T-helper 1 cell treated with Interleukin-12 subunit alpha and Interleukin-12 subunit beta and Interleukin-4 antibody, amounts not matched to agents 30 μg/mL and 1 μg/mL, for 36 hours (primary cell): Measurements from ENCODE around the gene NGF.

Experiments
- H3K27ac Mint-ChIP-seq: one replicate; pipeline ENCODE4 v1.8.0; 2021; ENCODE audit warnings: mild to moderate bottlenecking, mixed read lengths
- H3K27me3 Mint-ChIP-seq: one replicate; pipeline ENCODE4 v1.8.0; 2021; ENCODE audit warnings: low read depth, mixed read lengths
- H3K36me3 Mint-ChIP-seq: one replicate; pipeline ENCODE4 v1.8.0; 2021; ENCODE audit warnings: low read depth, mixed read lengths
- H3K4me1 Mint-ChIP-seq: one replicate; pipeline ENCODE4 v1.8.0; 2021; ENCODE audit warnings: low read depth, mixed read lengths
- H3K4me3 Mint-ChIP-seq: one replicate; pipeline ENCODE4 v1.8.0; 2021; ENCODE audit warnings: mild to moderate bottlenecking, moderate library complexity, mixed read lengths
- H3K9me3 Mint-ChIP-seq: one replicate; pipeline ENCODE4 v1.8.0; 2021; ENCODE audit warnings: mixed read lengths

The NGF gene

GRCh38 chr1:115308969-115309368 is 29.1 kb downstream of the NGF start:
- H3K27ac Mint-ChIP-seq = no peak overlapping the region
- no peaks in the 10 kb centered on the region for H3K27me3 Mint-ChIP-seq
- H3K36me3 Mint-ChIP-seq = no peaks in the 10 kb centered on the region
- H3K4me3 Mint-ChIP-seq = no peak overlapping the region
- H3K9me3 Mint-ChIP-seq = no peaks in the 10 kb centered on the region
- no peaks in the 10 kb centered on the region for H3K4me1 Mint-ChIP-seq

DNA sequence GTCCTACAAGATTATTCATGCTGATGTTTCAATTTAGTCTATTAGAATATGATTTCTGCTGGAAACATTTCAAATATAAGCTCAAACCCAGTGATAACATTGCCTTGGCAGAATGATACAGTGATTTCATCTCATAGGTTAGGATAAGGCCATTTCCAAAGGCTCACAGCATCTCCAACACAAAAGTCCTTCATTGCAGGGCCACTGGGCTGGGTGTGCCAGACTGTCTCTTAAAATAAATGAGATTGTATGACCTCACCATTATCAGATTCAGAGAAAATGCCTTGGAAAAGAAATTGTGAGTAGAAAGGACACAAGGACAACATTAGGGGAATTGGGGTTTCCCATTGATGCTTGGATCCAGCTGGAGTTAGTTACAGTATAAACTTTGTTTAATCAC is 30.4 kb downstream of the NGF start:
- H3K27me3 Mint-ChIP-seq = no peaks in the 10 kb centered on the region
- no peaks in the 10 kb centered on the region for H3K9me3 Mint-ChIP-seq
- no peak overlapping the region for H3K4me3 Mint-ChIP-seq
- no peaks in the 10 kb centered on the region for H3K36me3 Mint-ChIP-seq
- no peaks in the 10 kb centered on the region for H3K4me1 Mint-ChIP-seq
- no peak overlapping the region for H3K27ac Mint-ChIP-seq

DNA sequence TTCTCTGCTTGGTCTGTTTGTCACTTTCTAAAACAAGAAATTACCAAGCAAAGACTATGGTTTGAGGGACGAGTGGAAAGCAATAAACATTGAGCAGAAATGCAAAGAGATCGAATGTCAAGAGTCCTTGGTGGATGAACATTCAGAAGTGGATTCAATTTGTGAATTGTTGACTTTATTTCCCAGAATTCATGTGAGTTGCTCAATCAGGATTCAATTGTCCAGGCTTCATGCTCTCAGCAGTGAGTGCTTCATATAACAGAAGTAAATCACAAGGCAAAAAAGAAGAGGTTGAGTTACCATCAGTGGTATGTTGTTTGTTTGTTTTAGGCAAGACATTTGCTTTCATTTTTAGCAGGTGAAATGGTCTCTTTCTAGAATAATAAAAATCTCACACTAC is 31.9 kb downstream of the NGF start:
- Mint-ChIP-seq H3K36me3 (no peaks in the 10 kb centered on the region), H3K4me1 (no peaks in the 10 kb centered on the region), H3K4me3 (no peak overlapping the region), H3K27me3 (no peaks in the 10 kb centered on the region), H3K9me3 (no peaks in the 10 kb centered on the region), H3K27ac (no peak overlapping the region)

- Mint-ChIP-seq H3K9me3 (no peaks in the 10 kb centered on the region), H3K4me3 (no peak overlapping the region), H3K4me1 (no peaks in the 10 kb centered on the region), H3K27me3 (no peaks in the 10 kb centered on the region), H3K36me3 (no peaks in the 10 kb centered on the region), H3K27ac (no peak overlapping the region)
These were observed 34.7 kb downstream of the NGF start for GRCh38 chr1:115303364-115303763.

GRCh38 chr1:115302390-115302961 is 35.6 kb downstream of the NGF start:
- H3K36me3 Mint-ChIP-seq = no peaks in the 10 kb centered on the region

DNA sequence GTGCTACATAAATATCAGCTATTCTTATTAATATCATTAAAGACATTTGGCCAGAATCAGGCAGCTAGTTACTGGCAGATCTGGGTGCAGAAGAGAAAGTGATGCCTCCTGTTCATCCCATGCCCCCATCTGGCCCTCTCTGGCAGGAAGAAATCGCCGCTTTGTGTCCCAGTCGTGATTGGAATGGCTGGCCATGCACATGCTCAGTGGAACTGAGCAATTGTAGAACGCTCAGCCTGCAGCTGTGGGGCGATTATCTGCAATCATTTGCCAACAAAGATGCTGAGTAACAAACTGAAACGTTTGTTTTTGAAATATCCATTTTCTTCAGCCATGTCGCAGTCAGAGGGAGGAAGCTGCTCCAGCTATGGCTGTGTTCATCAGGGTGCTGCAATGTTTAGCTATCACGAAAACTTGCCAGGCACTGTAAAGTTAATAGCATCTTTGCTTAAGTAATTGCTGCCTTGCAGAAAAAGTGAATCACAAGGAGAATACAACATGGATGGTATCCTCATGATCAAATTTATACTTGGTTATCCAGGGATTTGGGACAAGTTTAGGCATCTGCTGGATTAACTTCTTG is 36.5 kb downstream of the NGF start:
- Mint-ChIP-seq H3K27ac (no peak overlapping the region), H3K4me1 (no peaks in the 10 kb centered on the region), H3K36me3 (no peaks in the 10 kb centered on the region), H3K9me3 (no peaks in the 10 kb centered on the region), H3K4me3 (no peak overlapping the region), H3K27me3 (no peaks in the 10 kb centered on the region)

More at GRCh38 chr1:115302390-115302961, 35.6 kb downstream of the NGF start:
- no peaks in the 10 kb centered on the region for H3K27me3 Mint-ChIP-seq
- no peak overlapping the region for H3K4me3 Mint-ChIP-seq
- no peaks in the 10 kb centered on the region for H3K4me1 Mint-ChIP-seq
- H3K9me3 Mint-ChIP-seq = no peaks in the 10 kb centered on the region
- H3K27ac Mint-ChIP-seq = no peak overlapping the region

DNA sequence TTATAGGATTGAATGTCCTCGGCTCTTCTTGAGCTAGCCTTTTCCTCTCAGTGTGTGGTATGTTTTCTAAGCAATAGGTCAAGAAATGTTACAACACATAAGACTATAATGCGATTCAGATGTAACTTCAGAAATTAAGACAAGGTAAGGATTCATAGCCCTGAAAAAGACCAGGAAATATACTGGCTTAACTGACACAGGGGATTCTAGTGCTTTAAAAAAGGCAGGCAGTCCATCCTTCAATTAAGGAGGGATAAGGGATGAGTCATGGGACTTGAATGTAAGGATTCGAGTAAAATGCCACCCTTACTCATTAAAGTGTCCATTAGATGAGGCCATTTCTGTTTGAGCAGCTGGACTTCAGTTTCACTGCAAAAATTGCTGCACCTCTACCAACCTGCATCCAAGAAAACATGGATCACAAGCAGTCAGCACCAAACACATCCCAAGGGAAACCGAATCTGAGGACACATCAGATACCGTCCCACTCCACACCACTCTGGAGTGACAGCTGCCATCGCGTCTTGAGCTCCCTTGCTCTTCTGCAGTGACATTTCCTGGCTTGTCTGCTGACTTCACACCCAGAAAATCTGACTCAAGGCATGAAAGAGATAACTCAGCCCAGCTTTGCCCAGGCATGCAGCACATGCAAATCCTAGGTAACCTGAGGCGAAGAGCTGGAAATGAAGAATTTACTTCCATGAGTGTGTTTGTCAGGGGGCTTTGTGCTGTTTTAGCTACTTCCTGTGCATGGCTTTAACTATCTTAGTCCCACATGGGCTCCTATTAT is 37.8 kb downstream of the NGF start:
- Mint-ChIP-seq H3K27ac (no peak overlapping the region), H3K4me3 (no peak overlapping the region), H3K27me3 (peaks cover 3% of the 10 kb centered on the region), H3K36me3 (no peaks in the 10 kb centered on the region), H3K9me3 (no peaks in the 10 kb centered on the region), H3K4me1 (no peaks in the 10 kb centered on the region)

- H3K4me1 Mint-ChIP-seq = no peaks in the 10 kb centered on the region
- H3K27me3 Mint-ChIP-seq = peaks cover 3% of the 10 kb centered on the region
- no peaks in the 10 kb centered on the region for H3K9me3 Mint-ChIP-seq
- H3K36me3 Mint-ChIP-seq = no peaks in the 10 kb centered on the region
- no peak overlapping the region for H3K27ac Mint-ChIP-seq
- no peak overlapping the region for H3K4me3 Mint-ChIP-seq
These were observed 38.8 kb downstream of the NGF start for GRCh38 chr1:115299266-115299665.

DNA sequence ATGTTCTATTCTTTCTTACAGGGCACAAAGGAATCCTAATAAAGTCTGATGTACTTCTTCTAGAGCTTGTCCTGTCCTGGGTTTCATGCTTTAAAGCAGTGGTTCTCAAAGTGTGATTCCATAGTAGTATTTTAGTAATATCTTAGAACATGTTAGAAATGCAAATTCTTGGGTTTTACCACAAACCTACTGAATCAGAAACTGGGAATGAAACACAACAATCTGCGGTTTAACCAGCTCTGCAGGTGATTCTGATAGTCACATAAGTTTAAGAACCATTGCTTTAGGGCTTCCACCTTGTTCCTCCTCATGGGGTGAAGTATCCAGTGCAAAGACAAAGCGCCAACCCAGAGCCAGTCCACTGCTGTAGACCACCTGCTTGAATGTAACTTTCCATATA is 41.1 kb downstream of the NGF start:
- Mint-ChIP-seq H3K9me3 (no peaks in the 10 kb centered on the region), H3K4me1 (no peaks in the 10 kb centered on the region), H3K36me3 (no peaks in the 10 kb centered on the region), H3K27ac (no peak overlapping the region), H3K27me3 (peaks cover 3% of the 10 kb centered on the region), H3K4me3 (no peak overlapping the region)

DNA sequence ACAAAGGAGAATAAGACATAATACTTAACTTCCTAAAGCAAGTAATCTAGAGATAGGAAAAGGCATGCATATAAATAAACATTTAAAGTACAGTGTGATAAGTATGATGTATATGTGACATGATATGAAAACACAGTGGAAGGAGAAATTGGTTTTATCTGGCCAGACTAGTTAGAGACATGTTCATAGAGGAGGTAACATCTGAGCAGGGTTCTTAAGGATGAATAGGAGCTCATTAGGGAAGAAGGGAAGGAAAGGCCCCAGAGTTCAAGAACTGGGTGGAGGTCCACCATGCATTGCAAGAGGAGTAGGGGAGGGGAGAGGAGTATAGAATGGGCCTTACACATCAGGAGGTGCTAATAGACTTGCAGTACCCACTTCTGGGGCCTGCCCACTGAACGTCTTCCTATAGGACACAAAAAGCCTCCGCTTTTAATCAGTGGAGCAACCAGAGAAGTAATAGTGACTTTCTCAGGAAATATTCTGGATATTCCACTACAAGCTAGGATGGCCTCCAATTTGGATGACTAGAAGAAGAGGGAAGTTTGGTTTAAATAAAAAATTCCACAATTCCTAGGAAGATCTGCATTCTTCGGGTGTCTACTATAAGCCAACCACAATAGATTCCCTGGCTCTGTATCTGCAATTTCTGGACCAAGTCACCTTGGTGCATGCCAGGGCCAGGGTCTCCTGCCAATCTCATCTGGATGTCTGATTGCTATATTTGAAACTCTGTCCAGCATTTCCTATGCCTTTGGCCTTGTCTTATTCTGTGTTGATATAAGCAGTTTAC is 41.9 kb downstream of the NGF start:
- H3K4me1 Mint-ChIP-seq = no peaks in the 10 kb centered on the region
- no peak overlapping the region for H3K4me3 Mint-ChIP-seq
- peaks cover 3% of the 10 kb centered on the region for H3K27me3 Mint-ChIP-seq
- H3K27ac Mint-ChIP-seq = no peak overlapping the region
- H3K9me3 Mint-ChIP-seq = no peaks in the 10 kb centered on the region
- H3K36me3 Mint-ChIP-seq = no peaks in the 10 kb centered on the region

GRCh38 chr1:115293899-115294298 is 44.1 kb downstream of the NGF start:
- H3K27ac Mint-ChIP-seq = no peak overlapping the region
- peaks cover 3% of the 10 kb centered on the region for H3K27me3 Mint-ChIP-seq
- no peaks in the 10 kb centered on the region for H3K4me1 Mint-ChIP-seq

DNA sequence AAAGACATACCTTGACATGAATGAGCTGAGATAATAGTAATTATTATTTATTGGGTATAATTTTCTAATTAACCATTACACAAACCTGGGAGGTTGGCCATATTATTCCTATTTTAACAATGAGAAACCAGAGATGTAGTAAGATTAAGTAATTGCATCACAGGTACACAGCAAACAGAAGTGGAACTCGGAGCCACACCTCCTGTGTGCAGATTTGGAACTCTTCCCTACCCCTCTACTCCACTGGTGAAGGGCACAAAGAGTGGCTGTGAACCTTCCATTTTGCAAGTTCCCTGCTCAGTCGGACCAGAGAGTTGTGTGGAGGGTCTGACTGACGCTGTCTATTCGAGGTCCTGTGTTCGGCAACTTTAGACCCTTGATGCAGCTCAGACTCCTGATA is 45.0 kb downstream of the NGF start:
- Mint-ChIP-seq H3K27ac (no peak overlapping the region), H3K9me3 (no peaks in the 10 kb centered on the region), H3K4me1 (no peaks in the 10 kb centered on the region), H3K36me3 (no peaks in the 10 kb centered on the region), H3K4me3 (no peak overlapping the region), H3K27me3 (peaks cover 3% of the 10 kb centered on the region)

More at GRCh38 chr1:115293899-115294298, 44.1 kb downstream of the NGF start:
- Mint-ChIP-seq H3K36me3 (no peaks in the 10 kb centered on the region), H3K4me3 (no peak overlapping the region), H3K9me3 (no peaks in the 10 kb centered on the region)

- no peak overlapping the region for H3K4me3 Mint-ChIP-seq
- H3K9me3 Mint-ChIP-seq = no peaks in the 10 kb centered on the region
- no peak overlapping the region for H3K27ac Mint-ChIP-seq
- no peaks in the 10 kb centered on the region for H3K4me1 Mint-ChIP-seq
- H3K27me3 Mint-ChIP-seq = peaks cover 3% of the 10 kb centered on the region
- H3K36me3 Mint-ChIP-seq = no peaks in the 10 kb centered on the region
These were observed 46.3 kb downstream of the NGF start for GRCh38 chr1:115291741-115292140.

- no peaks in the 10 kb centered on the region for H3K4me1 Mint-ChIP-seq
- no peak overlapping the region for H3K4me3 Mint-ChIP-seq
- no peaks in the 10 kb centered on the region for H3K27me3 Mint-ChIP-seq
- no peaks in the 10 kb centered on the region for H3K36me3 Mint-ChIP-seq
- no peak overlapping the region for H3K27ac Mint-ChIP-seq
- H3K9me3 Mint-ChIP-seq = no peaks in the 10 kb centered on the region
These were observed 48.1 kb downstream of the NGF start for GRCh38 chr1:115289940-115290339.
